ENCODE measurements around the gene TRABD2B. TPM values are rescaled to one million over a fixed set of nuclear protein-coding genes. Genes with fewer than 3 reads are reported as not detected.

TRABD2B gene
- total and polyA plus RNA-seq, 2 donors (not counting 3 experiments of a cell fraction or from before 2014, with no cell fraction given): not detected

DNA sequence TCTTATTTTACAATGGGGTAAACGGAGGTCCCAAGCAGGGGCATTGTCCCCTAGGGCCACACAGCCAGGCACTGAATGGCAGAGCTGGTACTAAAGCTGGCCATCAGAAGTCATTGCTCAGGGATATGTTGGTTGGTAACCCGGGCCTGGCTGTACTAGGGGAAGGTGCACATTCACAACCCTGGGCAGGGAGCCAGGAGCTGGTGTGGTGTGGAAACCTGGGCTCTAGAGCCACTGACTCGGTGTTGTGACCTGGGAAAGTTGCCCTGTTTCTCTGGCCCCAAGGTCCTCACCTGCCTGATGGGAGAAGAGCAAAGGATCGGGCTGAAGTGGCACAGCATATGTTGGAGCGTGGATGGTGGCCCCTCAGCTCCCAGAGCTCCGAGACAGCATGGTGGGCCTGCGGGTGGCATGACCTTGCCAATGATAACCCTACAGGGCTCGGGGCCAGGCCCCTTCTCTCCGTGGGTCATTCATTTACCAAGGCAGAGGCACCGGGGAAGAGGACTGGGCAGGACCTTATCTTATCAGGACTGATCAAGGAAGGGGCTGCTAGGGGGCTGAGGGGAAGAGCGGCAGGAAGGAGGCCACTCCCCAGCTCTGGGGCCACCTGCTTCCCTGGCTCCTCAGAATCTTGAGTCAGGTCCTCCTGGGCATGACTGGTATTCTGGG, 274.1 kb downstream of the TRABD2B start:
- H3K27me3 ChIP-seq (ENCODE audit: control insufficient read depth in 2 of 2, insufficient read depth in 2 of 2, low read length in 2 of 2): peaks cover 41% of the 10 kb centered on the region in 2 experiments
- DNase-seq (ENCODE audit: low read depth, low spot score) (no peak), FAIRE-seq (no peak)
- H3K79me2 ChIP-seq (ENCODE audit: control insufficient read depth, insufficient read depth, low read length): no peaks in the 10 kb centered on the region
- no peak overlapping the region for H3K4me2 ChIP-seq (ENCODE audit: insufficient read depth, low read length)
- H3K27ac ChIP-seq (ENCODE audit: insufficient read depth, low read depth, low read length): no peak overlapping the region
- dilution Hi-C loops (cut with MboI; ENCODE audit: extremely low pct_ligation_motif_present, low sequenced_read_pairs): no loop called here
- no peaks in the 10 kb centered on the region for H3K9me1 ChIP-seq (replicated peaks; ENCODE audit: control insufficient read depth, extremely low read depth, insufficient read depth, low read length)
- H3K4me1 ChIP-seq (ENCODE audit: control insufficient read depth, extremely low read depth, insufficient read depth, low read length): no peaks in the 10 kb centered on the region
- H3K36me3 ChIP-seq (ENCODE audit: control insufficient read depth in 2 of 2, extremely low read depth in 1 of 2, insufficient read depth in 2 of 2, low read length in 2 of 2): no peaks in the 10 kb centered on the region
- no peak overlapping the region for H3K4me3 ChIP-seq (replicated peaks in 1 of 3; ENCODE audit: insufficient read depth in 1 of 3, low read depth in 1 of 3, low read length in 3 of 3)
- POLR2A ChIA-PET: no interaction called here
- H3K9me3 ChIP-seq (replicated peaks; ENCODE audit: control insufficient read depth, insufficient read depth, low read length): no peaks in the 10 kb centered on the region
- no peak overlapping the region for H3K9ac ChIP-seq (replicated peaks; ENCODE audit: extremely low read depth, insufficient read depth, low read length)
- intact Hi-C loops (cut with micrococcal nuclease): no loop called here
- no peaks in the 10 kb centered on the region for H4K20me1 ChIP-seq (replicated peaks; ENCODE audit: control insufficient read depth, extremely low read depth, insufficient read depth, low read length)
- CTCF ChIA-PET: interaction anchor here (0.8 to 12.3 kb wide), 3 partner anchors 273 to 335 kb away, joined by 3 to 691 read pairs (median 4); partner anchors contain the start of gene FOXD2
- H2AFZ ChIP-seq (ENCODE audit: low read depth, low read length): no peak overlapping the region
- TF ChIP-seq, protein P1, sequence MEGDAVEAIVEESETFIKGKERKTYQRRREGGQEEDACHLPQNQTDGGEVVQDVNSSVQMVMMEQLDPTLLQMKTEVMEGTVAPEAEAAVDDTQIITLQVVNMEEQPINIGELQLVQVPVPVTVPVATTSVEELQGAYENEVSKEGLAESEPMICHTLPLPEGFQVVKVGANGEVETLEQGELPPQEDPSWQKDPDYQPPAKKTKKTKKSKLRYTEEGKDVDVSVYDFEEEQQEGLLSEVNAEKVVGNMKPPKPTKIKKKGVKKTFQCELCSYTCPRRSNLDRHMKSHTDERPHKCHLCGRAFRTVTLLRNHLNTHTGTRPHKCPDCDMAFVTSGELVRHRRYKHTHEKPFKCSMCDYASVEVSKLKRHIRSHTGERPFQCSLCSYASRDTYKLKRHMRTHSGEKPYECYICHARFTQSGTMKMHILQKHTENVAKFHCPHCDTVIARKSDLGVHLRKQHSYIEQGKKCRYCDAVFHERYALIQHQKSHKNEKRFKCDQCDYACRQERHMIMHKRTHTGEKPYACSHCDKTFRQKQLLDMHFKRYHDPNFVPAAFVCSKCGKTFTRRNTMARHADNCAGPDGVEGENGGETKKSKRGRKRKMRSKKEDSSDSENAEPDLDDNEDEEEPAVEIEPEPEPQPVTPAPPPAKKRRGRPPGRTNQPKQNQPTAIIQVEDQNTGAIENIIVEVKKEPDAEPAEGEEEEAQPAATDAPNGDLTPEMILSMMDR (IDR thresholded peaks at IDR 0.05; ENCODE audit: extremely low read depth in 1 of 2, insufficient read depth in 1 of 2, low read depth in 1 of 2, low read length in 2 of 2): no peak
- TF ChIP-seq EZH2 (IDR thresholded peaks at IDR 0.05; ENCODE audit: borderline replicate concordance, low read depth, low read length, severe bottlenecking) (no peak), POLR2A (IDR thresholded peaks at IDR 0.05; ENCODE audit: low read depth, low read length) (no peak), MYC (IDR thresholded peaks at IDR 0.05; ENCODE audit: low read depth, low read length) (no peak), JUN (IDR thresholded peaks at IDR 0.05; ENCODE audit: borderline replicate concordance, insufficient read depth, insufficient read length, low read depth) (no peak), GATA2 (IDR thresholded peaks at IDR 0.05; ENCODE audit: insufficient read depth, insufficient read length, low read depth, low read length) (no peak), FOS (IDR thresholded peaks at IDR 0.05; ENCODE audit: borderline replicate concordance, insufficient read depth, low read length) (no peak), POLR2AphosphoS5 (IDR thresholded peaks at IDR 0.05; ENCODE audit: insufficient read depth, low read depth, low read length) (no peak)
- TF ChIP-seq, protein P2, sequence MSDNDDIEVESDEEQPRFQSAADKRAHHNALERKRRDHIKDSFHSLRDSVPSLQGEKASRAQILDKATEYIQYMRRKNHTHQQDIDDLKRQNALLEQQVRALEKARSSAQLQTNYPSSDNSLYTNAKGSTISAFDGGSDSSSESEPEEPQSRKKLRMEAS (IDR thresholded peaks at IDR 0.05; ENCODE audit: insufficient read depth, insufficient read length): no peak
- BruUV-seq (replicated peaks): no TSS peak
